Stimulated activated CD4-positive, alpha-beta T cell treated with anti-CD3 and anti-CD28 coated beads, Interleukin-12 subunit alpha, Interleukin-12 subunit beta, amount 100 ng/mL, for 24 hours (primary cell): Measurements from ENCODE around the gene USP51.
"Not testable (repeated sequence)": the region's sequence is repeated elsewhere in the genome, so short reads cannot be mapped to it uniquely, and the experiment has no call there.

Experiments
- DNase-seq, 2 experiments: peaks; one replicate each; pipeline ENCODE4 v3.0.0-alpha.2; 2020; ENCODE audit warnings: low read depth in 2 of 2

Gene USP51

GRCh38 chrX:55465108-55465507 is 24.5 kb downstream of the USP51 start:
- not testable (repeated sequence) for DNase-seq

DNA sequence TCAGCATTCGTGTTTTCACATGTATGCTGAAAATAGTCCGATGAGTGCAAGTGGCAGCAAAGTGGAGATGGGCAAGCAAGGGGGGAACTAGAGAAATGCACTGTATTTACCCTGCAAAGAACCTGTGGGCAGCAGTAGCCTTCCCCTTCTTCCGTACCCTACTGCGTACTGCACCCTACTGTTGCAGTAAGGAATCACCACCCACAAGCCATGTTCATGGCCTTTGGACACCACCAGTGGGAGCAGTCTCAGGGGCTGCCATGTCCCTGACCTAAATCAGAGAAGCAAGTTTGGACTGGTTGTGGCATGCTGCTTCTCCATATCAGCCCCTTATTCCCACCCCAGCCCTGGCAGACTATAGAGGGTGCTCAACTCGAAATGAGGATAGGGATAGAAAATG is 25.6 kb downstream of the USP51 start:
- not testable (repeated sequence) for DNase-seq

- DNase-seq, result not testable (repeated sequence)
These were observed 29.7 kb downstream of the USP51 start for GRCh38 chrX:55459926-55460325.

- DNase-seq, result not testable (repeated sequence)
These were observed 30.2 kb downstream of the USP51 start for GRCh38 chrX:55459426-55459825.

GRCh38 chrX:55455708-55456107 is 33.9 kb downstream of the USP51 start:
- DNase-seq, result not testable (repeated sequence)

GRCh38 chrX:55452833-55453124 is 36.9 kb downstream of the USP51 start:
- no peak for DNase-seq

GRCh38 chrX:55451990-55452832 is 37.4 kb downstream of the USP51 start, which contains the start of gene MAGEH1:
Gene MAGEH1 (plus strand): TSS chrX:55452127. CDS start chrX:55452375, 248 bp downstream.
- DNase-seq, result peak; percentile 56 to 71

DNA sequence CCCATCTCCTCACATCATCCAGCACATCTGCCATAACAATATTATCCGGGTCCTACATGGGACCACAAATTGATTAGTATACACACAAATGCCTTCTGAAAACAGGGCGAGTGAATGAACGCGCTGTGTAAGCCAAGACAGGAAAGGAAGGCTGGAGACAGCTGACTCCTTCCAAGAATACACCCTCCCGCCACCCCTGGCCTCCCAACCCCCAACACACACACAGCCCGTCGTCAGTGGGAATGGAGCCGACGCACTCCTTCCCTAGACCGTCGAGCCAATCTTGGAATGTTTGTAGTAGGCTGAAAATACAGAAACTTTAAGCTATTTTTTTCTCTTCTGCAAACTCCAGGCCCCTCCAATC is 38.0 kb downstream of the USP51 start:
- DNase-seq, result no peak

- no peak for DNase-seq
These were observed 38.5 kb downstream of the USP51 start for GRCh38 chrX:55451141-55451540.

GRCh38 chrX:55450259-55450658 is 39.4 kb downstream of the USP51 start:
- DNase-seq, result no peak

DNA sequence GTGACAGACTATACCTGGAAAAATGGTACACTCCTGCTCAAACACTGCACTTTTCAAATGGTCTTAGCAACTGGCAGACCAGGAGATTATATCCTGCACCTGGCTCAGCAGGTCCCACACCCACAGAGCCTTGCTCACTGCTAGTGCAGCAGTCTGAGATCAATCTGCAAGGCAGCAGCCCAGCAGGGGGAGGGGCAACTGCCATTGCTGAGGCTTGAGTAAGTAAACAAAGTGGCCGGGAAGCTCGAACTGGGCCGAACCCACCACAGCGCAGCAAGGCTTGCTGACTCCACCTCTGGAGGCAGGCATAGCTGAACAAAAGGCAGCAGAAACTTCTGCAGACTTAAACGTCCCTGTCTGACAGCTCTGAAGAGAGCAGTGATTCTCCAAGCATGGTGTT is 46.2 kb downstream of the USP51 start:
- DNase-seq, result not testable (repeated sequence)
